Panc1 (cell line): ENCODE measurements around the gene GNAT2.

Experiments
- CTCF ChIP-seq: fragments of 450-650 bp; IDR thresholded peaks from 2 replicates; pipeline ENCODE4 v1.5.1; 2017; ENCODE audit warnings: mild to moderate bottlenecking
- POLR2AphosphoS5 ChIP-seq: IDR thresholded peaks from 2 replicates; pipeline ENCODE4 v1.6.1; 2012; ENCODE audit warnings: mild to moderate bottlenecking, low read depth, low read length, moderate library complexity
- TF ChIP-seq, protein P1 (sequence below), 2 experiments: IDR thresholded peaks; 2 replicates each; pipeline ENCODE4 v1.6.1; 2011 to 2012; ENCODE audit warnings: low read depth in 2 of 2, control low read depth in 1 of 2, low read length in 1 of 2, mild to moderate bottlenecking in 1 of 2, moderate library complexity in 1 of 2; ENCODE audit not compliant: insufficient read depth in 1 of 2

- TF ChIP-seq CTCF (no peak), POLR2AphosphoS5 (no peak)
- TF ChIP-seq, protein P1, sequence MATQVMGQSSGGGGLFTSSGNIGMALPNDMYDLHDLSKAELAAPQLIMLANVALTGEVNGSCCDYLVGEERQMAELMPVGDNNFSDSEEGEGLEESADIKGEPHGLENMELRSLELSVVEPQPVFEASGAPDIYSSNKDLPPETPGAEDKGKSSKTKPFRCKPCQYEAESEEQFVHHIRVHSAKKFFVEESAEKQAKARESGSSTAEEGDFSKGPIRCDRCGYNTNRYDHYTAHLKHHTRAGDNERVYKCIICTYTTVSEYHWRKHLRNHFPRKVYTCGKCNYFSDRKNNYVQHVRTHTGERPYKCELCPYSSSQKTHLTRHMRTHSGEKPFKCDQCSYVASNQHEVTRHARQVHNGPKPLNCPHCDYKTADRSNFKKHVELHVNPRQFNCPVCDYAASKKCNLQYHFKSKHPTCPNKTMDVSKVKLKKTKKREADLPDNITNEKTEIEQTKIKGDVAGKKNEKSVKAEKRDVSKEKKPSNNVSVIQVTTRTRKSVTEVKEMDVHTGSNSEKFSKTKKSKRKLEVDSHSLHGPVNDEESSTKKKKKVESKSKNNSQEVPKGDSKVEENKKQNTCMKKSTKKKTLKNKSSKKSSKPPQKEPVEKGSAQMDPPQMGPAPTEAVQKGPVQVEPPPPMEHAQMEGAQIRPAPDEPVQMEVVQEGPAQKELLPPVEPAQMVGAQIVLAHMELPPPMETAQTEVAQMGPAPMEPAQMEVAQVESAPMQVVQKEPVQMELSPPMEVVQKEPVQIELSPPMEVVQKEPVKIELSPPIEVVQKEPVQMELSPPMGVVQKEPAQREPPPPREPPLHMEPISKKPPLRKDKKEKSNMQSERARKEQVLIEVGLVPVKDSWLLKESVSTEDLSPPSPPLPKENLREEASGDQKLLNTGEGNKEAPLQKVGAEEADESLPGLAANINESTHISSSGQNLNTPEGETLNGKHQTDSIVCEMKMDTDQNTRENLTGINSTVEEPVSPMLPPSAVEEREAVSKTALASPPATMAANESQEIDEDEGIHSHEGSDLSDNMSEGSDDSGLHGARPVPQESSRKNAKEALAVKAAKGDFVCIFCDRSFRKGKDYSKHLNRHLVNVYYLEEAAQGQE (IDR thresholded peaks at IDR 0.05; ENCODE audit: insufficient read depth in 1 of 2, low read depth in 2 of 2, low read length in 1 of 2), result no peak
Observed at GRCh38 chr1:109625601-109626560, 6.5 kb upstream of the GNAT2 start.
